Measurements from ENCODE around the gene DHX32. TPM values are rescaled to one million over a fixed set of nuclear protein-coding genes. Genes with fewer than 3 reads are reported as not detected.

DHX32 gene
- total RNA-seq, 1 donor from 2014 or later = 7.3 TPM

GRCh38 chr10:125815764-125816163, 65.3 kb downstream of the DHX32 start:
- intact Hi-C loops (cut with micrococcal nuclease) = no loop called here

- intact Hi-C loops (cut with micrococcal nuclease) = no loop called here
Observed at GRCh38 chr10:125812128-125812750, 68.9 kb downstream of the DHX32 start.

GRCh38 chr10:125811251-125811650, 69.8 kb downstream of the DHX32 start:
- intact Hi-C loops (cut with micrococcal nuclease) = no loop called here

- intact Hi-C loops (cut with micrococcal nuclease) = no loop called here
Observed at GRCh38 chr10:125808047-125808446, 73.0 kb downstream of the DHX32 start.

- intact Hi-C loops (cut with micrococcal nuclease) = no loop called here
Observed at GRCh38 chr10:125802739-125803138, 78.4 kb downstream of the DHX32 start.

GRCh38 chr10:125802131-125802530, 79.0 kb downstream of the DHX32 start:
- intact Hi-C loops (cut with micrococcal nuclease) = no loop called here

GRCh38 chr10:125801574-125801973, 79.5 kb downstream of the DHX32 start:
- intact Hi-C loops (cut with micrococcal nuclease) = no loop called here

- intact Hi-C loops (cut with micrococcal nuclease) = no loop called here
Observed at GRCh38 chr10:125799451-125800182, 81.5 kb downstream of the DHX32 start.

- intact Hi-C loops (cut with micrococcal nuclease) = no loop called here
Observed at GRCh38 chr10:125797994-125798662, 83.0 kb downstream of the DHX32 start.

- intact Hi-C loops (cut with micrococcal nuclease) = no loop called here
Observed at GRCh38 chr10:125797424-125797823, 83.7 kb downstream of the DHX32 start.

GRCh38 chr10:125795637-125796190, 85.4 kb downstream of the DHX32 start:
- intact Hi-C loops (cut with micrococcal nuclease) = no loop called here

- intact Hi-C loops (cut with micrococcal nuclease) = no loop called here
Observed at GRCh38 chr10:125795128-125795527, 86.0 kb downstream of the DHX32 start.

GRCh38 chr10:125792342-125793300, 88.5 kb downstream of the DHX32 start:
- intact Hi-C loops (cut with micrococcal nuclease) = no loop called here

- intact Hi-C loops (cut with micrococcal nuclease) = no loop called here
Observed at GRCh38 chr10:125788156-125789034, 92.7 kb downstream of the DHX32 start.

Other genes starting within 250 kb of the DHX32 start
- gene TEX36, start 198.1 kb downstream of the DHX32 start, total RNA-seq = not detected in 2 replicates
- 40.8 and 44.0 TPM in 2 replicates for gene EDRF1, start 161.6 kb downstream of the DHX32 start, total RNA-seq
- gene MMP21, start 105.5 kb downstream of the DHX32 start, total RNA-seq = 0.09 and 0.16 TPM in 2 replicates
- gene UROS, start 58.0 kb downstream of the DHX32 start, total RNA-seq = 49.7 and 51.8 TPM in 2 replicates
- 73.2 and 78.1 TPM in 2 replicates for gene BCCIP, start 57.7 kb downstream of the DHX32 start, total RNA-seq
- 0.14 TPM in 1 of 2 replicates, not detected in the other for gene FANK1, start 15.3 kb upstream of the DHX32 start, total RNA-seq